Measurements from ENCODE around the gene TOM1L1. TPM values are rescaled to one million over a fixed set of nuclear protein-coding genes. Genes with fewer than 3 reads are reported as not detected.

The TOM1L1 gene
- total RNA-seq = 3.4 and 5.2 TPM in 2 replicates

GRCh38 chr17:54900457-54901229, at the start of gene TOM1L1:
Gene TOM1L1 (plus strand): TSS chr17:54900852. CDS start chr17:54900866, 14 bp downstream.

GRCh38 chr17:54968262-54968987, 67.8 kb downstream of the TOM1L1 start, which contains the start of the genes COX11 and STXBP4:
Gene COX11 (minus strand): TSS chr17:54968654. CDS start chr17:54968646, 8 bp downstream.
Gene STXBP4 (plus strand): TSS chr17:54968765. CDS start chr17:54986220, 17,455 bp downstream.

Small RNA genes lying within 50 kb of the gene (small RNA-seq; reads per million reads assigned to genes)
- gene AC007485.1 = not detected

Other genes starting within 250 kb of the TOM1L1 start
- gene COX11, start 67.8 kb downstream of the TOM1L1 start, total RNA-seq = 41.5 and 52.3 TPM in 2 replicates
- gene STXBP4, start 67.9 kb downstream of the TOM1L1 start, total RNA-seq = 34.2 and 39.1 TPM in 2 replicates

Measured in thoracic aorta endothelial cell (primary cell).